B cell (primary cell): ENCODE measurements around the gene SLC39A11. TPM values are rescaled to one million over a fixed set of nuclear protein-coding genes. Genes with fewer than 3 reads are reported as not detected.

Source experiments
- ATAC-seq: fragments of 200-7000 bp; cut with Tn5 transposase; one replicate; pipeline ENCODE4 v1.10.0; 2021; ENCODE audit warnings: low read depth, mild to moderate bottlenecking, moderate number of reproducible peaks, moderate library complexity
- CTCF ChIA-PET: fragments of 350-600 bp; sonication (Branson Sonifier 250); formaldehyde crosslinking; loops from one replicate; lab custom pipeline; 2021; ENCODE audit warnings: antibody characterized with exemption, inconsistent platforms; lab: Charles Lee
- POLR2A ChIA-PET: fragments of 350-600 bp; sonication (Branson Sonifier 250); formaldehyde crosslinking; loops from one replicate; lab custom pipeline; 2021; ENCODE audit warnings: antibody characterized with exemption; lab: Charles Lee
- DNase-seq: peaks from one replicate; pipeline ENCODE4 v3.0.0; 2013
- H2AFZ ChIP-seq: 2 replicates; pipeline ENCODE4 v1.6.1; 2012; ENCODE audit warnings: mild to moderate bottlenecking, low read depth, low read length; ENCODE audit not compliant: insufficient read depth, poor library complexity, severe bottlenecking
- H3K27ac ChIP-seq, 2 donors: 1 replicate in 1 of 2; 2 replicates in 1 of 2; pipeline ENCODE4 v1.5.1; 2012 to 2013; ENCODE audit warnings: low read length in 2 of 2, mild to moderate bottlenecking in 2 of 2, moderate library complexity in 1 of 2
- H3K27me3 ChIP-seq, 4 experiments: fragments of 200-600 bp in 1 of 4; sonication (generic) in 1 of 4; replicated peaks in 1 of 4; 1 replicate in 2 of 4; 2 replicates in 2 of 4; pipeline versions ENCODE4 v1.6.1 to v1.7.0; 2013 to 2016; ENCODE audit warnings: low read length in 3 of 4, mild to moderate bottlenecking in 2 of 4, mixed read lengths in 1 of 4, moderate library complexity in 1 of 4; ENCODE audit not compliant: insufficient read depth in 4 of 4, control insufficient read depth in 3 of 4; ENCODE audit errors: control extremely low read depth in 1 of 4
- H3K36me3 ChIP-seq, 2 experiments: replicated peaks in 1 of 2; 1 replicate in 1 of 2; 2 replicates in 1 of 2; pipeline versions ENCODE4 v1.6.1 to v1.7.1; 2013; ENCODE audit warnings: low read length in 1 of 2; ENCODE audit not compliant: insufficient read depth in 2 of 2, control insufficient read depth in 1 of 2; ENCODE audit errors: control extremely low read depth in 1 of 2, extremely low read depth in 1 of 2
- H3K4me1 ChIP-seq, 2 donors: fragments of 200-600 bp in 1 of 2; sonication (generic) in 1 of 2; 1 replicate in 1 of 2; 2 replicates in 1 of 2; pipeline versions ENCODE4 v1.5.1 to v1.6.1; 2013 to 2017; ENCODE audit warnings: low read length in 2 of 2; ENCODE audit not compliant: control insufficient read depth in 2 of 2, insufficient read depth in 2 of 2
- H3K4me2 ChIP-seq: replicated peaks from 2 replicates; pipeline ENCODE3; 2012; ENCODE audit warnings: mild to moderate bottlenecking, low read depth, low read length; ENCODE audit not compliant: poor library complexity, severe bottlenecking
- H3K4me3 ChIP-seq, 5 experiments: fragments of 200-600 bp in 1 of 5; sonication (generic) in 1 of 5; 1 replicate in 3 of 5; 2 replicates in 2 of 5; pipeline versions ENCODE4 v1.5.1 to v1.7.0; 2011 to 2016; ENCODE audit warnings: low read length in 4 of 5, mild to moderate bottlenecking in 4 of 5, low read depth in 2 of 5, control low read depth in 1 of 5, moderate library complexity in 1 of 5; ENCODE audit not compliant: insufficient read depth in 1 of 5; ENCODE audit errors: control extremely low read depth in 1 of 5, extremely low read depth in 1 of 5
- H3K79me2 ChIP-seq: fragments of 200-600 bp; sonication (generic); one replicate; pipeline ENCODE4 v1.6.0; 2016; ENCODE audit warnings: low read length; ENCODE audit not compliant: control insufficient read depth, insufficient read depth
- H3K9ac ChIP-seq: fragments of 200-600 bp; sonication (generic); 2 replicates; pipeline ENCODE4 v1.6.1; 2017; ENCODE audit warnings: mild to moderate bottlenecking, low read length, moderate library complexity
- H3K9me3 ChIP-seq, 3 donors: one replicate each; pipeline versions ENCODE4 v1.6.1 to v1.7.1; 2013; ENCODE audit warnings: low read length in 2 of 3; ENCODE audit not compliant: control insufficient read depth in 2 of 3, insufficient read depth in 1 of 3; ENCODE audit errors: control extremely low read depth in 1 of 3
- H4K20me1 ChIP-seq: 2 replicates; pipeline ENCODE4 v1.6.0; 2012; ENCODE audit warnings: mild to moderate bottlenecking, low read length; ENCODE audit not compliant: insufficient read depth, control insufficient read depth, poor library complexity, severe bottlenecking
- H3K27ac Mint-ChIP-seq: one replicate; pipeline ENCODE4 v1.8.0; 2021; ENCODE audit warnings: mixed read lengths
- H3K27me3 Mint-ChIP-seq: one replicate; pipeline ENCODE4 v1.8.0; 2021; ENCODE audit warnings: mixed read lengths
- H3K4me1 Mint-ChIP-seq: one replicate; pipeline ENCODE4 v1.8.0; 2021; ENCODE audit warnings: mixed read lengths
- H3K4me3 Mint-ChIP-seq: one replicate; pipeline ENCODE4 v1.8.0; 2021; ENCODE audit warnings: mixed read lengths
- H3K9me3 Mint-ChIP-seq: one replicate; pipeline ENCODE4 v1.8.0; 2022; ENCODE audit warnings: mixed read lengths; ENCODE audit not compliant: insufficient read depth
- EZH2 ChIP-seq: IDR thresholded peaks from 2 replicates; pipeline ENCODE4 v1.6.1; 2012; ENCODE audit warnings: borderline replicate concordance, low read depth, mild to moderate bottlenecking, moderate library complexity, low read length; ENCODE audit not compliant: insufficient read depth, poor library complexity, severe bottlenecking
- WGBS: methylation state at CpG from one replicate; pipeline ENCODE4 v1.1.5; 2013; ENCODE audit warnings: missing lambda C conversion rate; ENCODE audit not compliant: insufficient coverage; 5-methylcytosine and 5-hydroxymethylcytosine counted together
- intact Hi-C: fragments of 100-400 bp; cut with micrococcal nuclease; formaldehyde crosslinking; loops from one replicate; pipeline ENCODE4 v1.10.0; 2022
- polyA plus RNA-seq: library from polyadenylated mRNA; depleted of rRNA; stranded (reverse); fragments of >200 nt; gene quantifications from 2 replicates; pipeline ENCODE4 v1.2.3, GENCODE V29; 2012
- total RNA-seq, 2 donors: library from RNA; stranded (reverse); fragments of 120-200 nt in 1 of 2; gene quantifications; 1 replicate in 1 of 2; 2 replicates in 1 of 2; pipeline versions ENCODE4 v1.2.3 to v1.2.4, GENCODE V29; 2013 to 2022
- TF ChIP-seq, protein P1 (sequence below): fragments of 200-600 bp; IDR thresholded peaks from one replicate; pipeline ENCODE4 v1.8.0; 2022; ENCODE audit warnings: antibody characterized with exemption, mild to moderate bottlenecking

The SLC39A11 gene
- total and polyA plus RNA-seq, 2 donors (not counting 1 experiment from before 2014, with no cell fraction given), result 6.9 to 39.6 TPM

DNA sequence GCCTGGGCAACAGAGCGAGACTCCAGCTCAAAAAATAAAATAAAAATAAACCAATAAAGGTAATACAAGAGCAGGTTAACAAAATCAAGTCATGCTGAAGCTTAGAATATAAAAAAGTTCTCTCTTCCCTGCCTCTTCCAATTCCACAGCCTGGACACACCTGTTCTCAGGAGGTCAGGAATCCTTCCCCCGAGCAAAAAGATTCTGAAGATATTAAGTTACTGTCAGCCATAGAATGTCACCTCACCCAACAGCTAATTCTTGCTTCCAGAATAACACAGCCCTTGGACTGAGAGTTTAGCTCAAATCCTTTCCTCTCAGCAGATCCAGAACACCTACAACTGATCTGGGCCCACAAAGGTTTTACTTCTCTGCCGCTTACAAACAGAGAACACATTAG, 27.1 kb downstream of the SLC39A11 start:
- H3K27ac Mint-ChIP-seq, result no peak overlapping the region
- H3K9me3 Mint-ChIP-seq, result no peaks in the 10 kb centered on the region
- Histone ChIP-seq H3K4me3 (no peak overlapping the region), H3K4me1 (no peaks in the 10 kb centered on the region), H3K9me3 (no peaks in the 10 kb centered on the region), H3K79me2 (no peaks in the 10 kb centered on the region), H3K36me3 (peaks cover 0 to 4% of the 10 kb centered on the region in 2 experiments), H2AFZ (no peak overlapping the region), H4K20me1 (no peaks in the 10 kb centered on the region), H3K27ac (no peak overlapping the region), H3K27me3 (no peaks in the 10 kb centered on the region), H3K9ac (no peak overlapping the region), H3K4me2 (no peak overlapping the region)
- H3K27me3 Mint-ChIP-seq, result no peaks in the 10 kb centered on the region
- CTCF ChIA-PET, result no interaction called here
- 100% methylated on average over 1 of the region's 3 CpGs for WGBS
- H3K4me3 Mint-ChIP-seq, result no peak overlapping the region
- DNase-seq, result no peak
- TF ChIP-seq EZH2, result no peak
- TF ChIP-seq, protein P1, sequence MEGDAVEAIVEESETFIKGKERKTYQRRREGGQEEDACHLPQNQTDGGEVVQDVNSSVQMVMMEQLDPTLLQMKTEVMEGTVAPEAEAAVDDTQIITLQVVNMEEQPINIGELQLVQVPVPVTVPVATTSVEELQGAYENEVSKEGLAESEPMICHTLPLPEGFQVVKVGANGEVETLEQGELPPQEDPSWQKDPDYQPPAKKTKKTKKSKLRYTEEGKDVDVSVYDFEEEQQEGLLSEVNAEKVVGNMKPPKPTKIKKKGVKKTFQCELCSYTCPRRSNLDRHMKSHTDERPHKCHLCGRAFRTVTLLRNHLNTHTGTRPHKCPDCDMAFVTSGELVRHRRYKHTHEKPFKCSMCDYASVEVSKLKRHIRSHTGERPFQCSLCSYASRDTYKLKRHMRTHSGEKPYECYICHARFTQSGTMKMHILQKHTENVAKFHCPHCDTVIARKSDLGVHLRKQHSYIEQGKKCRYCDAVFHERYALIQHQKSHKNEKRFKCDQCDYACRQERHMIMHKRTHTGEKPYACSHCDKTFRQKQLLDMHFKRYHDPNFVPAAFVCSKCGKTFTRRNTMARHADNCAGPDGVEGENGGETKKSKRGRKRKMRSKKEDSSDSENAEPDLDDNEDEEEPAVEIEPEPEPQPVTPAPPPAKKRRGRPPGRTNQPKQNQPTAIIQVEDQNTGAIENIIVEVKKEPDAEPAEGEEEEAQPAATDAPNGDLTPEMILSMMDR, result no peak
- H3K4me1 Mint-ChIP-seq, result no peaks in the 10 kb centered on the region
- ATAC-seq, result no peak
- POLR2A ChIA-PET, result no interaction called here
- intact Hi-C loops, result no loop called here

DNA sequence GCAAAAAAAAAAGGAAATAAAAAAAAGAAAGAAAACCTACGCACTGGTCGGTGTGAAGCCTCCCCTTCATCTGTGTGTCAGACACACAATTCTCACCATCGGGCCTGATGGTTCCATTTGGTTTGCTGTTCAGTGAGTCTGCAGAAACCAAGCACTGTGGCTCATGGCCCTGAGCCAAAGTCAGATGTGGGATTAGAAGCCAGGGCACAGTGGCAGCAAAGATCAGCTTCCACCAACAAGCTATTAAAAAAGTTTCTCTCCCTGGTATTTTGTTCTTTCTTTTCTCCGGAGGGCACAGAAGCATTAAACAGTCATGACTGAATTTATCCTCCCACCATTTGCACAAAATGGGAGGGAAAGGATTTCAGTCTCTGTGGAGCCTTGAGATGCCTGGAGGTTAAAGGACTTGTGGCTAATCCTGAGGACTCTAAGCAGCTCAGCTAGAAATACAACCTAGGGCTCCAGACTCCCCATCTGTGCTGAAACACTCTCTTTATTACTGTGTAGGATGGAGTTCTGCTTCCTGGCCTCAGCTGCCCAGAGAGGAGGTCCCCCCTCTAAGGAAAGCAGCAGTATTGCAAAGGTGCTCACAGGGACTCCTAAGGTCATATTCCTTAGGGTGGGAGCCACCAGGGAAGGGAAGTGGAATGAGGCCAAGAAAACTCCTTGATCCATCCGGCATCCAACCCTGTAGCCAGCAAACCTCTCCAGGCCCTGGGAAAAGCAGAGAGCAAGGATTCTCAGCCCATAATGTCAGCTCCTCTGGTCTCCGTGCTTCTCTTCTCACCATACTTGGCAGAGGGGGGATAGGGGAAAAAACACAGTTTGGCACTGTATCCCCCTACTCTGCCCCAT, 28.2 kb downstream of the SLC39A11 start:
- DNase-seq (no peak), ATAC-seq (no peak)
- CTCF ChIA-PET, result interaction anchor here (0.7 kb wide), 1 partner anchor 325 kb away, joined by 3 read pairs; no protein-coding TSS in a partner anchor
- Histone ChIP-seq H4K20me1 (no peaks in the 10 kb centered on the region), H3K27ac (no peak overlapping the region), H3K9ac (no peak overlapping the region), H3K27me3 (no peaks in the 10 kb centered on the region), H3K4me2 (no peak overlapping the region), H3K4me1 (no peaks in the 10 kb centered on the region), H3K4me3 (no peak overlapping the region), H2AFZ (no peak overlapping the region), H3K9me3 (no peaks in the 10 kb centered on the region), H3K79me2 (no peaks in the 10 kb centered on the region), H3K36me3 (peaks cover 0 to 2% of the 10 kb centered on the region in 2 experiments)
- Mint-ChIP-seq H3K27me3 (no peaks in the 10 kb centered on the region), H3K9me3 (no peaks in the 10 kb centered on the region), H3K4me3 (no peak overlapping the region), H3K27ac (no peak overlapping the region), H3K4me1 (no peaks in the 10 kb centered on the region)
- 0% methylated on average over 1 of the region's 6 CpGs for WGBS
- intact Hi-C loops, result no loop called here
- POLR2A ChIA-PET, result no interaction called here
- no peak for TF ChIP-seq EZH2
